Stimulated activated CD8-positive, alpha-beta memory T cell treated with anti-CD3 and anti-CD28 coated beads, Interleukin-12 subunit alpha, Interleukin-12 subunit beta, amount 100 ng/mL, for 1 hour (primary cell): ENCODE measurements around the gene TANGO2.

Experiments
- DNase-seq: peaks from one replicate; pipeline ENCODE4 v3.0.0-alpha.2; 2020; ENCODE audit warnings: low read depth

The TANGO2 gene

DNA sequence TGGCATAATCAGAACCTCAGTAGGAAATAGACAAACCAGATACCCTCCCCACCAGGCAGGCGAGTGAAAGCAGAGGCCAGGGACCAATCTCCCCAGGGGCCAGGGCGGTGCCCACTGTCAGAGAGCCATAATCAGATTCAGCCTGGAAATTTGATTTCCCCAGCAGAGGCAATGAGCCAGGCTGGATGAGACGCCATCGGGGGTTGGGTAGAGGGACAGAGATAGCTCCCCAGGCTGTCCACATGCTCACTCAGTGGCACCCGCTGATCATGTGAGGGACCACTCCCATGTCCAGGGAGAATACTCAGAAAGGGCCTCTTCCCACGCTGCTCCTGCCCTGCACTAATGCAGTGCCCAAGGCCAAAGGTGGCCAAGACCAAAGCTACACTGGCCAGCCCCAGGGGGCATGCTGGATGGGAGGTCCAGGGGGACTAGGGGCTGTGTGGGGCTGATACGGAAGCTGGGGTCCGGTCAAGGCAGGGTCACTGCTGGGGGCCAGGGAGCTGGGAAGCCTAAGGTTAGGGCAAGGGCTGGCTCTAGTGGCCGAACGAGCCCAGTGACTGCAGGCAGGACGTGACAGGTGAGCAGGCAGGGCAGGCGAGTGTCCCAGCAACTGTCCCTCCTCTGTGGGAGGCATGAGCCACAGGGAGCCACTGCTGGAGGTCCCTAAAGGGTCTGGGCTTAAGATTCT is 24.1 kb upstream of the TANGO2 start:
- no peak for DNase-seq

- no peak for DNase-seq
Measured at GRCh38 chr22:19997561-19998231, 23.2 kb upstream of the TANGO2 start.

GRCh38 chr22:19998232-19998951 is 22.5 kb upstream of the TANGO2 start:
- DNase-seq: no peak

- no peak for DNase-seq
Measured at GRCh38 chr22:19998991-19999820, 21.7 kb upstream of the TANGO2 start.

GRCh38 chr22:20000246-20001081 is 20.4 kb upstream of the TANGO2 start:
- no peak for DNase-seq

GRCh38 chr22:20001082-20001638 is 19.8 kb upstream of the TANGO2 start:
- DNase-seq: no peak

DNA sequence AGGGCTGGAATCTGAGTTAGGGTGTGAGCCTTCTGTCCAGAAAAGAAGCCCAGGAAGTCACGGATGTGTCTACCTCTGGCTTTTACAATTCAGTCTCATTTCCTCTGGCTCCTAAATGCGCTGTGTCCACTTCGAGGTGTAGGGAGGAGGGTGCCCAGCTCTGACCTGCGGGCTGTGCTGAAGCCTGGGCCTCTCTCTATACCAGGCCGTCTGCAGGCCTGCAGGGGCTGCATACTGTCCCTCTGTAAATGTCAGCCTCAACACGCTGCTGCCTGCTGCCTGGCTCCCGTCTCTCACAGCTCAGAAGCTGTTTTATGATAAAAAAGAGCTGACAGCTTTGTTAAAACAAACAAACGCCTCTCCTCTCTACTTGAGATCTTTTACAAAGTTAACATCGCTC is 18.8 kb upstream of the TANGO2 start:
- DNase-seq: no peak

GRCh38 chr22:20002636-20003035 is 18.3 kb upstream of the TANGO2 start:
- DNase-seq: no peak

GRCh38 chr22:20003304-20003703 is 17.6 kb upstream of the TANGO2 start:
- DNase-seq: no peak

GRCh38 chr22:20004464-20004863 is 16.4 kb upstream of the TANGO2 start:
- no peak for DNase-seq

DNA sequence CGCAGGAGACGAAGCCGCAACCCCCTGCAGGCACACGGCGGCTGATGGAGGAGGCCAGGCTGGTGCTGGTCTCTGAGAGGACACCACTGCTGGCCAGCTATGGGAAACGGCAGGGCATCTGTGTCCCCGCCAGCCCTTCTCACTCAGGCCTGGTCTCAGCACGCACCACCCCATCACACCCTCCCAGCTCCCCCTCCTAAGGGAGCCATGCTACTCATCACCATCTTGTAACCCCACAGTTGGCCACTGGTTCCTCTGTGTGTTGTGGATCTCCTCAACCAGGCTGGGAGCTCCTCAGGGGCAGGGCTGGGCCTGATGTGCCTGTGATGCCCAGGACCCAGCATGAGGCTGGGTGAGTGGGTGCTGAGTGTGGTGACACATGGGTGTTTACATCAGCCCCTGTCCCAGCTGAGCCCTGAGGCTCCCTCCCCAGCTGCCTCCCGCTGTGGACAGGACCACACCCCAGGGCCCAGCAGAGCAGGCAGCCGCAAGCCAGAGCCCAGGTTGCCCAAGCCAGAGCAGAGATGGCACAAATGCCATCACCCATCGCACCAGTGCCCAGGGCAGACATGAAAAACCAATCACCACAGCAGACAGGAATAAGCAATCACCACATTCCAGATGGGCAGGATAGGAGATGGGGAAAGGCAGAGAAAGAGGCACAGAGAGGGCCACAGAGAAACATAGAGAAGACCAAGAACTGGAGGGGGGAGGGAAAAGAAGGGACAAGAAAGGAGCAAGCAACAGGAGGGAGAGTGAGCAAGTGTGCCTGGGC is 12.5 kb upstream of the TANGO2 start:
- no peak for DNase-seq

- DNase-seq: no peak
Measured at GRCh38 chr22:20009018-20009491, 11.9 kb upstream of the TANGO2 start.

DNA sequence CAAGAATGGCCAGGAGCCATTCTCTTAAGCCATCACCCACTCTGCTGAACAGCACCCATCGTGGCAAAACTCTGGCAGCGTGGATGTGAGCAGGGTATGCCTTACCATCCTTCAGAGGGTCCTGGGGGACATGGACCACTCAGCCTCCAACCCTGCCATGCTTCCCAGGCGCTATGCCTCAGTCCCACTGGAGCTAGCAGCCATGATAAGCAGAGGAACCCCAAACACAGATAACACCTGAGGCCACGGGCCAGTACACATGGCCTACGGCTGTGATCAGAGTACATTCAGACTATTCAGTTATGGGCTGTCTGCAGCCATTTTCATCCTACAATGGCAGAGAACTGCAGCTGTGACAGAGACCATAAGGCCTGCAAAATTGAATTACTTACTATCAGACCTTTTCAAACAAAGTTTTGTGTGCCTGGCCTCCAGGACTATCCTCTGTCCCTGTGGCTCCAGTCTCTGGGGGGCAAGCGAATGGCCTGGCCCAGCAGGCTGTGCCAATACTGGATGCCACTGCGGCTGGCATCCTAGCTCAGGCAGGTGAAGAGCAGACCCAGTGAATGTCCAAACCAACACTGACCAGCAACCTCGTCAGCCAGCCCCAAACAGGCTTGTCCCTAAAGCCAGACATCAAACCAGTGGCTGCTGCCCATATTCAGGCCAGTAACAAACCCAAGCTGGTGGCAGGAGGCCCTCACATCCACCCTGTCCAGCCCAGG is 11.2 kb upstream of the TANGO2 start:
- DNase-seq: no peak

DNA sequence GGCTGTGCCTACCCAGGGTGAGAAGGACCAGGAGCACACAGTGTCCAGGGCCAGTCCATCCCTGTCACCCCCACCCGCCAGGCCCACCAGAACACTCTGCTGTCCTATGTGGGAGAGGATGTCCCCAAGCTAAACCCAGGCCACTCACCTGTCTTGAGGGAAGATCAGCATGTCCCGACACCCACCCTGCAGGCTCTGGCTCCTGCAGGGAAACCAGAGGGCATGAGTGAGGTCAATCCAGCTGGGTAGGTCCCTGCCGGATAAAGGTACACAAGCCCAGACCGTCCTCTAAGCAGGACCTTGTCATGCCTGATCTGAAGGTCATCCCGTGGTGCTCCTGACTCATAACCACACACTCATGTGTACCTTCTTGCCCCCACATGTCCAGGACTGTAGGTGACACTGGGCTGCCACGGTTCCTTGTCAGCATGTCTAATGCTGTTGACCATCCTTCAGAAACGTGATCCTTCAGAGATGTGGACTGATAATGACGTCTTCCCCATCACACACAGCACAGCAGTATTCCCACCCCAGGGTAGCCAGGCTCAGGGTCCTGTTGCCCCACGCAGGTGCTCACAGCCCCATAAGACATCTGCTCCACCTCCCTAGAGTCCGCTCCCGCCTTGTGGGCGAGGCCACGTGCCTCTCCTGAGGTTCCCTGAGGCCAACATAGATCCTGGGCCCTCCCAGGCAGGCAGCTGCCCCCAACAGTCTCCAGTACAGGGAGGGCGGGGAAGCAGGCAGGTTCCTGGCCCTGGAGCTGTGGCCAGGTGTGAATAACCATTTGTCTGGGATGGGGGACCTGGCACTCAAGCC is 10.4 kb upstream of the TANGO2 start:
- DNase-seq: no peak

DNA sequence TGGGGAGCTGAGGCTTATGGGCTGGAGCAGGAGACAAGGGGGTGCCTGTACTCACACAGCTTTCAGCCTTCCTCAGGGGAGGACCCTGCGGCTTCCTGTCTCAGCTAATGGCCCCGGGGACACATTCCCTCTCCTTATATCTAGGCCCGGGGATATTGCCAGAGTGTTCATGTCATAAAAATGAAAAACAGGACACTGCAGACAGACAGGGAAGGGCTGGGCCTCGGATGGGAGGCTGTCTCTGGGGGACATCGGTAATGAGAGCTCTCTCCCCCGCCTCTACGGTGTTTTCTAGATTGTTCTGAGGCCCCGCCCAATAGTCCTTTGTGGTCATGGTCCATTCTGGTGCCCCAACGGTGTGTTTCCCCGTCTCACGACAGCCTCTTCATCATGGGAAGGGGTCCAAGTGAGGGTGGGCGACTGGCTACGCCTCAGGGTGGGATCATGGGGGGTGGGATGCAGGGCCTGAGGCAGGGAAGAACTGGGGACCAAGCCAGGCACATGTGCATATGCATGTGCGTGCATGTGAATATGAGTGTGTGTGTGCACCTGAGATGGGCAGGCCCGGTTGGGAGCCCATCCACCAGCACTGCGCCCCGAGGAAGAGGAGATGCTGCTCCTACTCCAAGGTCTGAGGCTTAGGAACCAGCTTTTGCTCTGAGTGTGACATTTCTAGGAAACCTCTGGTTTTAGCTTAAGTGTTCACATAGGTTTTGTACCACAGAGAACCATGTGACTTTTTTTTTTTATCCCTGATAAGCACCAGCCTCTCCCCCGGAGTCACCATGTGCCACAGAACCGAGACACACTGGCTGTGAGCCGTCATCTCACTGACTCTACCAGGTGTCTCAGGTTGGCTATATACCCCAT is 9.6 kb upstream of the TANGO2 start:
- no peak for DNase-seq

DNA sequence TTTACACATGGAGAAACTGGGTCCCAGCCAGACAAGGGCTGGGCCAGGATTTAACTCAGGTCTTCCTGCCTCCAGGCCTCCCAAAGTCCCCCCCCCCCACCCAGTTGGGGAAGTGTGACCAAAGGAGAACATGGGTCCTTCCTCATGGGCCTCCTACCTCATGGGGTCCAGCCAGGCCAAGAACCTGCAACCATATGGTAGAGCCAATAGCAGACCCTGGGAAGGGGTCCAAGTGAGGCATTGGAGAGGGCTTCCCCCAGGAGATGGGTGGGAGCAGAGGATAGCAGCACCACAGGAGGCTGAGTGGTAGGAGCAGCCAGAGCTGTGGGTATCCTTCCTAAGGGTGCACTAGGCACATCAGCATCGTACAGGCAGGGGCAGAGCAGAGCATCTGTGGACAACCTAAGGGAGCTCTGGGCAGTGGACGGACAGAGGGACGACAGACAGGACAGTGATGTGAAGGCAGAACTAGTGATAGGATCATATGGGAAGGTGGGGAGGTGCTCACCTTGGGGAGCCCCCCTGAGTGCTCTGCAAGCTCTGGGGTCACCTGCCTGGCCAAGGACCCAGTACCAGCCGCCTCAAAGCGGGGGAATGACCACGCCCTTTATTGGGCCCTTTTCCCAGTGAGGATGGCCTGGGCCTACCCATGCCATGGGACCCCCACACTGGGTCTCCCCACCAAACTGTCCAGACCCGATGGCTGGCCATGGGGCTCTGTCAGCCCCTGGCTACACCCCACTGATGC is 8.7 kb upstream of the TANGO2 start:
- DNase-seq: no peak
